ENCODE data around the gene PRPS1L1.

The PRPS1L1 gene

GRCh38 chr7:18027628-18028027 lies at the start of gene PRPS1L1:
Gene PRPS1L1, minus strand, starts transcription at chr7:18027846.
- Histone ChIP-seq H3K27me3 (replicated peaks; ENCODE audit: control insufficient read depth, insufficient read depth, low read length) (no peaks in the 10 kb centered on the region), H3K4me3 (replicated peaks; ENCODE audit: low read depth, low read length) (no peak within 1 kb of the TSS), H3K36me3 (ENCODE audit: control insufficient read depth, insufficient read depth, low read length) (no peaks in the 10 kb centered on the region)
- DNase-seq (ENCODE audit: extremely low read depth, insufficient read length), result no peak
- TF ChIP-seq CTCF (IDR thresholded peaks at IDR 0.05; ENCODE audit: insufficient read depth, low read length, poor library complexity, severe bottlenecking), result no peak

- H3K36me3 ChIP-seq (ENCODE audit: control insufficient read depth, insufficient read depth, low read length), result no peaks in the 10 kb centered on the region
- no peak for TF ChIP-seq CTCF (IDR thresholded peaks at IDR 0.05; ENCODE audit: insufficient read depth, low read length, poor library complexity, severe bottlenecking)
- H3K4me3 ChIP-seq (replicated peaks; ENCODE audit: low read depth, low read length), result no peak overlapping the region
- H3K27me3 ChIP-seq (replicated peaks; ENCODE audit: control insufficient read depth, insufficient read depth, low read length), result no peaks in the 10 kb centered on the region
- DNase-seq (ENCODE audit: extremely low read depth, insufficient read length), result no peak
Observed at GRCh38 chr7:18076461-18076860, 48.8 kb upstream of the PRPS1L1 start.

DNA sequence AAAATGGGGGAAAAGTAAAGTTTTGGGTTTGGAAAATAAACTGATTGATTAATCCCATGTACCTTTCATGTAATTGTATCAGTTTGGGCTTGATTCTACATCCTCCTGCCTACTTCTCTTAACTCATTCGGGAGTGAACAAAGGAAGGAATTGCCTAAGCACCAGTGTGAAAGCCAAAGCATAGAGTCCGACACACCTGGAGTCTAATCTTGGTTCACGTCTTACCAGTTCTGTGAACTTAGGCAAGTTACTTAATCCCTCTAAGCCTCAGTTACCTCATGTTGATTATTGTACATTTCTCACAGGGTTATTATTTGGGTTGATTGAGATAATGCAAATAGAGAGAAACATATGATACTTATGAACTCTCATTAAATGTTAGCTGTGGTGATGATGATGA lies 41.1 kb upstream of the PRPS1L1 start:
- no peaks in the 10 kb centered on the region for H3K36me3 ChIP-seq (ENCODE audit: control insufficient read depth, insufficient read depth, low read length)
- no peak for DNase-seq (ENCODE audit: extremely low read depth, insufficient read length)
- TF ChIP-seq CTCF (IDR thresholded peaks at IDR 0.05; ENCODE audit: insufficient read depth, low read length, poor library complexity, severe bottlenecking), result no peak

DNA sequence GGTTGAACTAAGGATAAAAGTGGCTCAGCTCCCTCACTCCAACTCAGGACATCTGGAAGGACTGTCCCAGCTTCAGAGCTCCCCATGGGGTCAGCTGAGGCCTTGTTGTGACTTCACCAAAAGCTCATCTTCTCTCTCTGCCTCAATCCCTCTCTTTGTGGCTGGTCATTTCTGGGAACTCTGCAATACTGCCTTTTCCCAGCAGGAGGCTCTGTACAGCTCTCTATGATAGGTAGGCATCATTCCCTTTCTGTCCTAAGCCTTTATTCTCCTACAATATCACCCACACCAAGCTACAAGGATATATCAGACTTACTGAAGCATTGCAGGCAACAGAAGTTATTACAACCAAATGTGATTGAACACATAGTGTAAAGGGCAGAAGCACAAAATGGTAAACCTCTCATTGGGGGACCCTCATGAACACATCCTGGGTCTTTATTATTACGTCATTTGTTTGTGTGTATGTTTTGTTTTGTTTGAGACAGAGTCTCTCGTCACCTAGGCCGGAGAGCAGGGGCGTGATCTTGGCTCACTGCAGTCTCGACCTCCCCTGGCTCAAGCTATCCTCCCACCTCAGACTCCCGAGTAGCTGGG lies 36.7 kb upstream of the PRPS1L1 start:
- no peak overlapping the region for H3K4me3 ChIP-seq (replicated peaks; ENCODE audit: low read depth, low read length)
- no peaks in the 10 kb centered on the region for H3K36me3 ChIP-seq (ENCODE audit: control insufficient read depth, insufficient read depth, low read length)
- TF ChIP-seq CTCF (IDR thresholded peaks at IDR 0.05; ENCODE audit: insufficient read depth, low read length, poor library complexity, severe bottlenecking), result peak; percentile 60
- DNase-seq (ENCODE audit: extremely low read depth, insufficient read length), result no peak
- H3K27me3 ChIP-seq (replicated peaks; ENCODE audit: control insufficient read depth, insufficient read depth, low read length), result no peaks in the 10 kb centered on the region

More for the DNA sequence above, 41.1 kb upstream of the PRPS1L1 start:
- Histone ChIP-seq H3K27me3 (replicated peaks; ENCODE audit: control insufficient read depth, insufficient read depth, low read length) (no peaks in the 10 kb centered on the region), H3K4me3 (replicated peaks; ENCODE audit: low read depth, low read length) (no peak overlapping the region)

- no peak for TF ChIP-seq CTCF (IDR thresholded peaks at IDR 0.05; ENCODE audit: insufficient read depth, low read length, poor library complexity, severe bottlenecking)
- DNase-seq (ENCODE audit: extremely low read depth, insufficient read length), result no peak
- no peak overlapping the region for H3K4me3 ChIP-seq (replicated peaks; ENCODE audit: low read depth, low read length)
Observed at GRCh38 chr7:18063149-18063901, 35.7 kb upstream of the PRPS1L1 start.

More at GRCh38 chr7:18063149-18063901, 35.7 kb upstream of the PRPS1L1 start:
- Histone ChIP-seq H3K36me3 (ENCODE audit: control insufficient read depth, insufficient read depth, low read length) (no peaks in the 10 kb centered on the region), H3K27me3 (replicated peaks; ENCODE audit: control insufficient read depth, insufficient read depth, low read length) (no peaks in the 10 kb centered on the region)

Data from GM06990 (cell line).